SH-SY5Y (cell line): ENCODE results near the gene RAB34.

ENCODE experiments used
- GATA2 ChIP-seq: IDR thresholded peaks from 2 replicates; pipeline ENCODE4 v1.6.1; 2011; ENCODE audit warnings: mild to moderate bottlenecking, low read depth, low read length
- GATA3 ChIP-seq: IDR thresholded peaks from 2 replicates; pipeline ENCODE4 v1.6.1; 2011; ENCODE audit warnings: low read depth, mild to moderate bottlenecking, low read length, moderate library complexity

GRCh38 chr17:28756049-28756804 is 38.6 kb upstream of the RAB34 start:
- TF ChIP-seq GATA2: no peak
- no peak for TF ChIP-seq GATA3
